ENCODE results near the gene DEFB131A. TPM values are rescaled to one million over a fixed set of nuclear protein-coding genes. Genes with fewer than 3 reads are reported as not detected.
"Not testable (repeated sequence)": the region's sequence is repeated elsewhere in the genome, so short reads cannot be mapped to it uniquely, and the experiment has no call there.

The DEFB131A gene, protein sequence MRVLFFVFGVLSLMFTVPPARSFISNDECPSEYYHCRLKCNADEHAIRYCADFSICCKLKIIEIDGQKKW
- total RNA-seq (2014; rRNA removed; shearing (Covaris generic)): not detected in 2 replicates

GRCh38 chr4:9444114-9444513, at the start of gene DEFB131A:
TSS of gene DEFB131A (plus strand) at chr4:9444414. CDS start at chr4:9444534, 120 bp downstream.
- DNase-seq (ENCODE audit: low spot score): not testable (repeated sequence)

DNA sequence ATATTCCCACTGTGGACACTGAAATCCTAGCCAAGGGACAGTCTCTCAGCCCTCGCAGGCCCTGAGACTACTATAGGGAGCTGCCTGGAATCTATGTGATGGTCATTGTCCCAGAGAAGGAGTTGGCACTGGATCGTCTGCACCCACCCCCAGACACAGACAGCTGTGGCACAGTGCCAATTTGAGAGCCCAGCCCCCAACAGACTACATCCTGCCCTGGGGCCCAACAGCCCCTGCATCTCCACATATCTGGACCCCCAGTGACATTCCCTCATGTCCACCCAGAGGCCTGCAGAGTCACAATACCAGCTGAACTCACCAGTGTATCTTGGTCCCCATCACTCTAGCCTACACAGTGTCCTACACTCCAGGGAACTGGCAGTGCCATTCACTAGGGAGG, 38.4 kb upstream of the DEFB131A start:
- DNase-seq (ENCODE audit: low spot score): not testable (repeated sequence)

- not testable (repeated sequence) for DNase-seq (ENCODE audit: low spot score)
Observed at GRCh38 chr4:9406491-9406890, 37.7 kb upstream of the DEFB131A start.

- DNase-seq (ENCODE audit: low spot score): no peak
Observed at GRCh38 chr4:9409793-9410192, 34.4 kb upstream of the DEFB131A start.

DNA sequence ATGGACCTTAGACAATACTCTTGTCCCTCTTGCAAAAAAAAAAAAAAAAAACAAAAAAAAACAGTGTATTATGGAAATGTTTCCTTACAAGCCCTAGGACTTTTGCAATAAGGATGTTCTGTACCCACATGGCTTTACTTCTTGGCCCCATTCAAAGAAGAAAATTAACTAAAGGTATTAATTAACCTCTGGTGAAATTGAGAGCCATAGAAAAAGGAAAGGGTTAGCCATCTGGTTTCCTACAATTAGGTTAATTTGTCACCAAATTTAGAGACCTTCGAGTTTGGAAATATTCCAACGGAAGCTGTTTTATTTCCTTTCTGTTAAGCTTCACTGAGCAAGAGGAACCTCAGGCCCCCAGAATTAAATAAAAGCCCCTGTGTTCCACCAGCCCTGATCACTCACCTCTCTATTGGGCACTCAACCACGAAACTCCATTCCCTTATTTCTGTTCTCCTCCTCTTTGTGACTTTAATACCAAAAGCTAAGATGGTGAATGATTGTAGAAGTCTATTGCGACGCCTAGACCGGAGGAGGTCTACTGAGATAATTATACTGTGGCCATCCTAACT, 22.2 kb upstream of the DEFB131A start:
- not testable (repeated sequence) for DNase-seq (ENCODE audit: low spot score)

GRCh38 chr4:9425916-9426315, 18.3 kb upstream of the DEFB131A start:
- not testable (repeated sequence) for DNase-seq (ENCODE audit: low spot score)

DNA sequence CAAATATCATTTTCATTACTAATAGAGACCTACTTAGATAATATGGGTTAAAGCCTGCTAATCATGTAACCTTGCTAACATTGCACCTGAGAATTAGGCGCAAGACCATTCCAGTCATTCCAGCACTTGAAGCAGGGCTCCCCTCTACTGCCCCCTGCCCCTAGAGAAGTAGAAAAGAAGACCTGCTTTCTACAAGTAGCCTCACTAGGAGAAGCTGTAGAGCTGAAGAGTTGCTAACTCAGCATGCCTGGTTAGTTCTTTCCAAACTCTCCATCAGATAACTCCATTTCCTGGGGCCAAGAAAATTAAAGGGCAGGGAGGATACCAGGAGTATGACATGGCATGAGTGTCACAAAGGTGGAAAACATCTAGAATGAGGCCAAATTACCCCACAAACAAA, 14.2 kb upstream of the DEFB131A start:
- not testable (repeated sequence) for DNase-seq (ENCODE audit: low spot score)

DNA sequence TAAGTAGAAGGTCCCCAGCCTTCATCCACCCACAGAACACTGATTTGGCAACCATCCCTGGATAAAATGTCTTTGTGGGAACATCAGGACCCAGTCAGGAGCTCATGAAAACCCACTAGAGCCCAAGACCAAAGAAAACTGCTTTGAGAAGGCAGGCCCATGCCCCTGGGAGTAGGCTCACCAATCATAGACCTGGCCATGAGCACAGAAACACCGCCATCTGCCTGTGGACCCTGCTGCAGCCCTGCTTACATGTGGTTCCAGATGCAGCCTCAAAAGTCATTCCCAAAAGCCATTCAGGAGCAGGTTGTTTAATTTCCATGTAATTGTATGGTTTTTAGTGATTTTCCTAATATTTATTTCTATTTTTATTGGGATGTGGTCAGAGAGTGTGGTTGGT, 10.9 kb upstream of the DEFB131A start:
- DNase-seq (ENCODE audit: low spot score): not testable (repeated sequence)

DNA sequence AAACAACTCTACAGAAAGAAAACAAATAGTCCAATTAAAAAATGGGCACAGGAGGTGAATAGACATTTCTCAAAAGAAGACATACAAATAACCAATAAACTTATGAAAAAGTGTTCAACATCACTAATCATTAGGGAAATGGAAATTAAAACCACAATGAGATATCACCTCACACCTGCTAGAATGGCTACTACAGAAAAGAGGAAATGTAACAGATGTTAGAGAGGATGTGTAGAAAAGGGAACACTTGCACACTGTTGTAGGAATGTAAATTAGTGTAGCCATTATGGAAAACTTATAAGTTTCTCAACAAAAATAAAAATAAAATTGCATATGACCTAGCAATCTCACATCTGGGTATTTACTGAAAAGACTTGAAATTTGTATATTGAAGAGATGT, 7.5 kb upstream of the DEFB131A start:
- not testable (repeated sequence) for DNase-seq (ENCODE audit: low spot score)

DNA sequence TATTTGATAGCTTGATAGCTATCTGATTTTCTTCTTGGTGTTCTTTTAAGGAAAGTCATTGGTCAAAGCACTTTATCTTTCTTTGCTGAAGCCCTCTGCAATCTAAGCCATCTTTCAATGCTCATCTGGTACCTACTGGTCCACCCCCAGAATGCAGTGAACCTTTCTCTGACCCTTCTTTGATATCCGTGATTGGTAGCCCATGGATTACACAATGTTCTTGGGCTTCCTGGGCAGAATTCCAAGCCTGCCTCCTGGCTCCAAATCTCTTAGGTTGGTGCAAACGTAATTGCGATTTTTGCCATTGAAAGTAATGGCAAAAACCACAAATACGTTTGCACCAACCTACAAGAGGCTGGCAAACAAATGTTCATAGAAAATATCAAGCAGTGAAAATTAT, 1.9 kb upstream of the DEFB131A start:
- not testable (repeated sequence) for DNase-seq (ENCODE audit: low spot score)

DNA sequence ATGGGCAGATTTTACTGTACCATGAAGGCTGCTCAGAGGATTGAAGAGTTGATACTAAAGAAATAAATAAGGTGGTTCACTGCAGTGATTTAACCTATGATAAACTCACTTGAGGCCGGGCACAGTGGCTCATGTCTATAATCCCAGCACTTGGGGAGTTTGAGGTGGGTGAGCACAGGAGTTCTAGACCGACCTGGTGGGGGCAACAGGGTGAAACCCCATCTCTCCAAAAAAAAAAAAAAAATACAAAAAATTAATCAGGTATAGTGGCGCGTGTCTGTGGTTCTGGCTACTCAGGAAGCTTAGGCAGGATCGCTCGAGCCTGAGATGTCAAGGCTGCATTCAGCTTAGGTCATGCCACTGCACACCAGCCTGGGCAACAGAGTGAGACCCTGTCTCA, 467 bp downstream of the DEFB131A start:
- not testable (repeated sequence) for DNase-seq (ENCODE audit: low spot score)

DNA sequence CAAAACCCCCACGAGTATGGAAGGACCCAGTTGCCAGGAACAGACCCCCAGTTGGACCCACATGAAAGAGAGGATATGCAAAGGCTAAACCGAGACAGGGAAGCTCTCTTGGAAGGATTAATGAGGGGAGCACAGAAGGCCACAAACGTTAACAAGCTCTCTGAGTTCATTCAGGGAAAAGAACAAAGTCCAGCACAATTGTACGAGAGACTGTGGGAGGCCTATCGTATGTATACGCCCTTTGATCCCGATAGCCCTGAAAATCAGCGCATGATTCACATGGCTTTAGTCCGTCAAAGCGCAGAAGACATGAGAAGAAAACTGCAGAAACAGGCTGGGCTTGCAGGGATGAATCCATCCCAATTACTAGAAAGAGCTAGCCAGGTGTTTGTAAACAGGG, 8.0 kb downstream of the DEFB131A start:
- DNase-seq (ENCODE audit: low spot score): not testable (repeated sequence)

GRCh38 chr4:9454284-9454683, 10.1 kb downstream of the DEFB131A start:
- DNase-seq (ENCODE audit: low spot score): not testable (repeated sequence)

GRCh38 chr4:9455046-9455445, 10.8 kb downstream of the DEFB131A start:
- DNase-seq (ENCODE audit: low spot score): not testable (repeated sequence)

DNA sequence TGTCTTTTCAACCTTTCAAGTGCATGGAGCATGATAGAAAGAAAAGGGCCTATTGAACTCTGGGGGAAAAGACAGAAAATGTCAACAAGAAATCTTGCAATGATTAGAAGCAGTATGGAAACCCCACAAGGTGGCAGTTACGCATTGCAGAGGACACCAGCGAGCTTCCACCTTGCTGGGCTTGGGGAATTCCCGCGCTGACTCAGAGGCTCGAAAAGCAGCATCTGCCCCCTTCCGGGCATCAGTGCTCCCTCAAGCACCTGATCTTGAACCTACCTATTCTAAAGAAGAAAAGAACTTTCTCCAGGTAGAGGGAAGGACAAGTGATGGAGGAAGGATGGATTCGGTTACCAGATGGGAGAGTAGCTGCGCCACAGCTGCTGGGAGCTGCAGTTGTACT, 35.3 kb downstream of the DEFB131A start:
- not testable (repeated sequence) for DNase-seq (ENCODE audit: low spot score)

DNA sequence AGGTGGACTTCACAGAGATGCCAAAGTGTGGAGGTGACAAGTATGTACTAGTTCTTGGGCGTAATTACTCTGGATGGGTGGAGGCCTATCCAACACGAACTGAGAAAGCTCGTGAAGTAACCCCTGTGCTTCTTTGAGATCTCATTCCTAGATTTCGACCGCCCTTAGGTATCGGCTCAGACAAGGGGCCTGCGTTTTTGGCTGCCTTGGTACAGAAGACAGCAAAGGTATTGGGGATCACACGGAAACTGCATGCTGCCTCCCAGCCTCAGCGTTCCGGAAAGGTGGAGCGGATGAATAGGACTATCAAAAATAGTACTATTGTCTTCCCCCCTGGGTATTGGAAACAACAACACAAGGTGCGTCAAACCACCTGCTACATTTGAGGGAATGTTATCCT, 35.9 kb downstream of the DEFB131A start:
- DNase-seq (ENCODE audit: low spot score): not testable (repeated sequence)

- not testable (repeated sequence) for DNase-seq (ENCODE audit: low spot score)
Observed at GRCh38 chr4:9482871-9483270, 38.7 kb downstream of the DEFB131A start.

DNA sequence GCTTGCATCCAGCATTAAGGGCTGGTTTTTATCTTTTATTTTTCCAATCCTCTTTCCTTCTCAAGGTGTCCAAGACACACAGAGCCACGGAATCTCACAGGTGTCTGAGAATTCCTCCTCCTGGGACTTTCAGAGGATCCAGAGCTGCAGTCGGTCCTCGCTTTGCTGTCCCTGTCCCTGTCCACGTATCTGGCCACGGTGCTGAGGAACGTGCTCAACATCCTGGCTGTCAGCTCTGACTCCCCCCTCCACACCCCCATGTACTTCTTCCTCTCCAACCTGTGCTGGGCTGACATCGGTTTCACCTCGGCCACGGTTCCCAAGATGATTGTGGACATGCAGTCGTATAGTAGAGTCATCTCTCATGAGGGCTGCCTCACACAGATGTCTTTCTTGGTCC, 39.5 kb downstream of the DEFB131A start:
- not testable (repeated sequence) for DNase-seq (ENCODE audit: low spot score)

GRCh38 chr4:9486880-9487279, 42.7 kb downstream of the DEFB131A start:
- DNase-seq (ENCODE audit: low spot score): not testable (repeated sequence)

- not testable (repeated sequence) for DNase-seq (ENCODE audit: low spot score)
Observed at GRCh38 chr4:9488796-9489195, 44.6 kb downstream of the DEFB131A start.

DNA sequence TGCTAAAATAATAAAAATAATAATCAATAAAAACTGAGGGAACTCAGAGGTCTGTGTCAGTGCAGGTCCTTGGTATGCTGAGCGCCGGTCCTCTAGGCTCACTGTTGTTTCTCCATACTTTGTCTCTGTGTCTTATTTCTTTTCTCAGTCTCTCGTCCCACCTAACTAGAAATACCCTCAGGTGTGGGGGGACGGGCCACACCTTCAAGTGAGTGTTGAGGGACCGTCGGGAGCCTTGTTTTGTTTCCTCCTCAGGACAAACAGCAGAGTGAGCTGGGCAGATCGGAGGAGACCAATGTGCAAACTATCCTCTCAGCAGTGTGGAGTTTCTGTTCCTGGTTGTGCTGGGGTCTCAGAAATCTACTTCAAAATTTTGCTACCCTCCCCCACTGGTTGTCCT, 46.3 kb downstream of the DEFB131A start:
- DNase-seq (ENCODE audit: low spot score): not testable (repeated sequence)

- not testable (repeated sequence) for DNase-seq (ENCODE audit: low spot score)
Observed at GRCh38 chr4:9490986-9491385, 46.8 kb downstream of the DEFB131A start.

GRCh38 chr4:9493589-9493988, 49.4 kb downstream of the DEFB131A start:
- DNase-seq (ENCODE audit: low spot score): not testable (repeated sequence)
